GM13976 (cell line): ENCODE results near the gene KCNQ5.

Experiments used
- DNase-seq: peaks from one replicate; pipeline ENCODE4 v3.0.0; 2012; ENCODE audit warnings: low spot score
- CTCF ChIP-seq: IDR thresholded peaks from 2 replicates; pipeline ENCODE4 v1.5.1; 2012; ENCODE audit warnings: borderline replicate concordance, mild to moderate bottlenecking; ENCODE audit not compliant: insufficient read depth; ENCODE audit errors: extremely low read depth, missing control alignments, control extremely low read depth
- in situ Hi-C: fragments of 300-500 bp; cut with MboI; formaldehyde crosslinking; loops from one replicate; pipeline ENCODE4 v1.12.0; 2022; ENCODE audit warnings: low sequenced_read_pairs, mixed read lengths, inconsistent platforms; ENCODE audit not compliant: unreplicated experiment

Gene KCNQ5

DNA sequence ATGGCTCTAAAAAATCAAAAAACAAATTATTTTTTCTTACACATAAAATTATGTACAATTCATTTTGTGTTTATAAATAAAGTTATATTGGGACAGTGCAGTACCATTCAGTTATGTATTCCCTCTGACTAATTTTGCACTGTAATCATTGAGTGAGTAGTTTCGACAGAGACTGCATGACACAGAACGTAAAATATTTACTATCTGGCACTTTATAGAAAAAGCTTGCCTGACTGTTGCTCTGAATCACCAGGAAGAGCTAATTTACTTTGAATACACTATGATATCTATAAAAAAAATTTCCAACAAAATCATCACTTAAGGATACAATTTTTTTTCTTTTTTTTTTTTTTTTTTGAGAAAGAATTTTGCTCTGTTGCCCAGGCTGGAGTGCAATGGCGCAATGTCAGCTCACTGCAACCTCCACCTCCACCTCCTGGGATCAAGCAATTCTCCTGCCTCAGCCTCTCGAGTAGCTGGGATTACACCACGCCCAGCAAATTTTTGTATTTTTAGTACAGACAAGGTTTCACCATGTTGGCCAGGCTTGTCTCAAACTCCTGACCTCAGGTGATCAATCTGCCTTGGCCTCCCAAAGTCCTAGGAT is 614.4 kb downstream of the KCNQ5 start:
- in situ Hi-C loops: no loop called here
- DNase-seq: no peak
- no peak for TF ChIP-seq CTCF

GRCh38 chr6:73240730-73241129 is 618.9 kb downstream of the KCNQ5 start:
- in situ Hi-C loops: no loop called here
- TF ChIP-seq CTCF: no peak

GRCh38 chr6:73242001-73242400 is 620.1 kb downstream of the KCNQ5 start:
- in situ Hi-C loops: no loop called here
- no peak for TF ChIP-seq CTCF
- DNase-seq: no peak

More at GRCh38 chr6:73240730-73241129, 618.9 kb downstream of the KCNQ5 start:
- DNase-seq: no peak
